Measurements from ENCODE around the gene CPA5.

Gene CPA5

GRCh38 chr7:130356121-130356875 lies 11.7 kb downstream of the CPA5 start:
- no peak overlapping the region for H3K4me3 ChIP-seq (ENCODE audit: control insufficient read depth, low read depth, low read length)
- TF ChIP-seq, protein P1, sequence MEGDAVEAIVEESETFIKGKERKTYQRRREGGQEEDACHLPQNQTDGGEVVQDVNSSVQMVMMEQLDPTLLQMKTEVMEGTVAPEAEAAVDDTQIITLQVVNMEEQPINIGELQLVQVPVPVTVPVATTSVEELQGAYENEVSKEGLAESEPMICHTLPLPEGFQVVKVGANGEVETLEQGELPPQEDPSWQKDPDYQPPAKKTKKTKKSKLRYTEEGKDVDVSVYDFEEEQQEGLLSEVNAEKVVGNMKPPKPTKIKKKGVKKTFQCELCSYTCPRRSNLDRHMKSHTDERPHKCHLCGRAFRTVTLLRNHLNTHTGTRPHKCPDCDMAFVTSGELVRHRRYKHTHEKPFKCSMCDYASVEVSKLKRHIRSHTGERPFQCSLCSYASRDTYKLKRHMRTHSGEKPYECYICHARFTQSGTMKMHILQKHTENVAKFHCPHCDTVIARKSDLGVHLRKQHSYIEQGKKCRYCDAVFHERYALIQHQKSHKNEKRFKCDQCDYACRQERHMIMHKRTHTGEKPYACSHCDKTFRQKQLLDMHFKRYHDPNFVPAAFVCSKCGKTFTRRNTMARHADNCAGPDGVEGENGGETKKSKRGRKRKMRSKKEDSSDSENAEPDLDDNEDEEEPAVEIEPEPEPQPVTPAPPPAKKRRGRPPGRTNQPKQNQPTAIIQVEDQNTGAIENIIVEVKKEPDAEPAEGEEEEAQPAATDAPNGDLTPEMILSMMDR (conservative IDR thresholded peaks at IDR 0.05; ENCODE audit: control insufficient read depth, insufficient read depth, low read depth, low read length), result no peak
- peak; percentile 95 for DNase-seq (ENCODE audit: low read depth)

GRCh38 chr7:130356876-130357611 lies 12.4 kb downstream of the CPA5 start:
- peak; percentile 92 for DNase-seq (ENCODE audit: low read depth)
- TF ChIP-seq, protein P1 (conservative IDR thresholded peaks at IDR 0.05; ENCODE audit: control insufficient read depth, insufficient read depth, low read depth, low read length), result no peak
- no peak overlapping the region for H3K4me3 ChIP-seq (ENCODE audit: control insufficient read depth, low read depth, low read length)

DNA sequence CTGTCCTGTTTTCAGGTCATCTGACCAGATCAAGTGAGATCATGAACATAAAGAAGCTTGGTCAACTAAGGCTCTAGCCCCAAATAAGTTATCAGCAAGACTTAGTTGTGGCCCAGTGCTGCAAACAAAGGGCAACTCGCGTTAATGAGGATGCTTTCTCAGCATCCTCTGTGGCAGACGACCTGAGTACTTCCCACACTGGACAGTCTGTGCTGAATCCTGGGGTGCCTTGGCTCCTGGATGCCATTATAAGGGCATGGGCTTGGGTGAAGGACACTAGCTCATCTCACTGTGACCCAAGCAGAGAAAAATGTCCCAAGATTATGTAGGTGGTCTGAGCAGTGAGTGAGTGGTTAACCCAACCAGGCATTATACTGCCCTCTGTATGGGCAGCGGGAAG lies 13.9 kb downstream of the CPA5 start:
- DNase-seq (ENCODE audit: low read depth), result no peak
- no peak overlapping the region for H3K4me3 ChIP-seq (ENCODE audit: control insufficient read depth, low read depth, low read length)
- TF ChIP-seq, protein P1 (conservative IDR thresholded peaks at IDR 0.05; ENCODE audit: control insufficient read depth, insufficient read depth, low read depth, low read length), result no peak

DNA sequence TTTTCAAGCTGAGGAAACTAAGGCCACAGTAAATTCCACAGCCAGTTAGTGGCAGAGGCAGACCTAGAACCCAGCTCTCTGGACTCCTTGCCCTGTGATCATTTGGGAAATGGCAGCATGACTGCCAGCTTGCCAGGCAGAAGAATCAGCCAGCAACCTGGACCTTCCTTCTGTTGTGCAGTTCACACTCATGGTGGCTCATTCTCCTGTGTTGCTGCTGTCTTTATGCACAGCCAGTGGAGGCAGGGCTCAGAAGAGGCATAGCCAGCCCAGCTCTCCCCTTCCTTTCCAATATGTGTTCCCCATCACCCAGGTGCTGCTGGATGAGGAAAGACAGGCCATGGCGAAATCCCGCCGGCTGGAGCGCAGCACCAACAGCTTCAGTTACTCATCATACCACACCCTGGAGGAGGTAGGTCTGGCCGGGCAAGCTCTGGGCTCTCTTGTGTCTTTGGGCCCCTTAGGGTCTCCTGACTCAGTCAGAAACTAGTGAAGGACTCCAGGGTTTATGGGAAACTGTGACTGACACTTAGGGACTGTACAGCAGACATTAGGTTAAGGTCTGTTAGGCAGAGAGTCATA lies 14.8 kb downstream of the CPA5 start:
- no peak overlapping the region for H3K4me3 ChIP-seq (ENCODE audit: control insufficient read depth, low read depth, low read length)
- TF ChIP-seq, protein P1 (conservative IDR thresholded peaks at IDR 0.05; ENCODE audit: control insufficient read depth, insufficient read depth, low read depth, low read length), result no peak
- no peak for DNase-seq (ENCODE audit: low read depth)

- TF ChIP-seq, protein P1 (conservative IDR thresholded peaks at IDR 0.05; ENCODE audit: control insufficient read depth, insufficient read depth, low read depth, low read length), result no peak
- no peak for DNase-seq (ENCODE audit: low read depth)
- H3K4me3 ChIP-seq (ENCODE audit: control insufficient read depth, low read depth, low read length), result no peak overlapping the region
Measured at GRCh38 chr7:130360518-130360917, 15.9 kb downstream of the CPA5 start.

DNA sequence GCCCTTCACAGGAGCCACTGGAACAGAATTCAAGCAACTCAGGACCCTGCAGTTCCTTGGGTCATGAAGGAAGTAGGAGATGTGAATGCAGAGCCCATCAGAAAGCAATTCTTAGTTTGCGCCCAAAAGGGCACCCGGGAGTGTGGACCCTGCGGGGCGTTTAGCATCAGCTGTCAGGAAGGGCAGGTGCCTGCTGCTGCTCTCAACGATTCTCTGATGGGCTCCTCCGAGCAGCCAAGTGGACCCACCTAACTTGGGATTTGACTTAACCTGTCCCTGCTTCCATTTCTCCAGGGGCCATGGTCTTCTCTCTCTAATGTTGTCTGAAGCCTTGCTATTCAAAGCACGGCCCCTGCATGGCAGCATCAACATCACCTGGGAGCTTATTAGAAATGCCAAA lies 17.1 kb downstream of the CPA5 start:
- H3K4me3 ChIP-seq (ENCODE audit: control insufficient read depth, low read depth, low read length), result no peak overlapping the region
- no peak for DNase-seq (ENCODE audit: low read depth)
- TF ChIP-seq, protein P1 (conservative IDR thresholded peaks at IDR 0.05; ENCODE audit: control insufficient read depth, insufficient read depth, low read depth, low read length), result no peak
